K562 (cell line): ENCODE data around the gene ADIPOQ. TPM values are rescaled to one million over a fixed set of nuclear protein-coding genes. Genes with fewer than 3 reads are reported as not detected.

Experiments
- BCL6 ChIP-seq: fragments of 250-450 bp; sonication (Bioruptor Pico); IDR thresholded peaks from 2 replicates; pipeline ENCODE4 v1.4.0; 2020
- MAFF ChIP-seq: IDR thresholded peaks from 2 replicates; pipeline ENCODE4 v1.6.1; 2012; ENCODE audit warnings: low read length, improper control_type of control experiment
- MEF2A ChIP-seq: IDR thresholded peaks from 2 replicates; pipeline ENCODE4 v1.6.1; 2011; ENCODE audit warnings: low read depth, mild to moderate bottlenecking, low read length, moderate library complexity; ENCODE audit not compliant: control insufficient read depth
- MTA2 ChIP-seq: fragments of 450-650 bp; IDR thresholded peaks from 2 replicates; pipeline ENCODE4 v1.6.1; 2016; ENCODE audit warnings: low read depth
- OTX1 ChIP-seq: fragments of 450-650 bp; formaldehyde crosslinking; IDR thresholded peaks from 2 replicates; pipeline ENCODE4 v1.4.0; 2022; ENCODE audit warnings: mild to moderate bottlenecking
- PHF20 ChIP-seq: fragments of 450-650 bp; IDR thresholded peaks from 2 replicates; pipeline ENCODE4 v1.6.1; 2018; ENCODE audit not compliant: partially characterized antibody
- RB1 ChIP-seq: fragments of 450-650 bp; IDR thresholded peaks from 2 replicates; pipeline ENCODE4 v1.6.1; 2017; ENCODE audit warnings: low read depth, mild to moderate bottlenecking
- RBM22 ChIP-seq: fragments of 200-400 bp; formaldehyde crosslinking; IDR thresholded peaks from 2 replicates; pipeline ENCODE4 v1.6.1; 2018; ENCODE audit warnings: low read length, low read depth; ENCODE audit not compliant: poor library complexity, severe bottlenecking
- SMAD2 ChIP-seq: fragments of 150-350 bp; IDR thresholded peaks from 2 replicates; pipeline ENCODE4 v1.6.1; 2014; ENCODE audit warnings: low read depth, mild to moderate bottlenecking, low read length
- SMAD4 ChIP-seq: fragments of 250-450 bp; sonication (Bioruptor Pico); conservative IDR thresholded peaks from 2 replicates; pipeline ENCODE4 v1.8.0; 2021; ENCODE audit warnings: inconsistent platforms, mild to moderate bottlenecking, moderate library complexity
- TAF1 ChIP-seq: IDR thresholded peaks from 2 replicates; pipeline ENCODE4 v1.6.1; 2011; ENCODE audit warnings: mild to moderate bottlenecking, low read length, moderate library complexity; ENCODE audit not compliant: insufficient read depth, control insufficient read depth, severe bottlenecking; ENCODE audit errors: extremely low read depth
- U2AF2 ChIP-seq: fragments of 200-400 bp; formaldehyde crosslinking; optimal IDR thresholded peaks from 2 replicates; pipeline ENCODE3; 2017; ENCODE audit warnings: low read depth, mild to moderate bottlenecking, low read length
- ZFP91 ChIP-seq: sonication (generic); formaldehyde crosslinking; IDR thresholded peaks from 2 replicates; pipeline ENCODE4 v1.8.0; 2022; ENCODE audit warnings: mild to moderate bottlenecking, missing genetic modification reagents
- ZNF232 ChIP-seq: sonication (generic); formaldehyde crosslinking; IDR thresholded peaks from 2 replicates; pipeline ENCODE4 v1.8.0; 2022; ENCODE audit warnings: mild to moderate bottlenecking, missing genetic modification reagents
- ZNF57 ChIP-seq: fragments of 450-650 bp; formaldehyde crosslinking; IDR thresholded peaks from 2 replicates; pipeline ENCODE4 v1.4.0; 2020; ENCODE audit warnings: mild to moderate bottlenecking, moderate library complexity
- polyA plus RNA-seq, 8 experiments: library from polyadenylated mRNA; depleted of rRNA in 4 of 8; stranded (reverse) in 5 of 8; unstranded in 3 of 8; fragments of >200 nt; fragmentation: Nextera tagmentation in 2 of 8; fragmentation: Illumina TruSeq in 1 of 8; extraction: Ambion mirVana in 2 of 8; extraction: Trizol in 1 of 8; gene quantifications; 2 replicates each; pipeline versions ENCODE4 v1.2.1 to v1.2.3, GENCODE V29; 2011 to 2014; ENCODE audit warnings: inconsistent platforms in 1 of 8, missing spikeins in 1 of 8
- total RNA-seq, 7 experiments: library from RNA; depleted of rRNA in 6 of 7; stranded (reverse); fragments of >200 nt in 6 of 7; fragmentation: Illumina TruSeq in 2 of 7; extraction: Trizol in 2 of 7; gene quantifications; 2 replicates each; pipeline versions ENCODE4 v1.2.1 to v1.2.3, GENCODE V29; 2011 to 2021; ENCODE audit warnings: low replicate concordance in 1 of 7
- TF ChIP-seq, protein P1 (sequence below): IDR thresholded peaks from 2 replicates; pipeline ENCODE4 v1.6.1; 2011; ENCODE audit warnings: borderline replicate concordance, low read depth, mild to moderate bottlenecking, moderate library complexity, low read length; ENCODE audit not compliant: insufficient read depth, poor library complexity, severe bottlenecking
- TF ChIP-seq, protein P2 (sequence below), 2 experiments: fragments of 450-650 bp in 1 of 2; sonication (generic) in 1 of 2; formaldehyde crosslinking; conservative IDR thresholded peaks; 2 replicates each; pipeline versions ENCODE4 v1.4.0 to v1.8.1; 2020 to 2022; ENCODE audit warnings: mild to moderate bottlenecking in 1 of 2, missing genetic modification reagents in 1 of 2
- TF ChIP-seq, protein P3 (sequence below): sonication (generic); formaldehyde crosslinking; IDR thresholded peaks from 2 replicates; pipeline ENCODE4 v1.8.0; 2023; ENCODE audit warnings: mild to moderate bottlenecking, missing genetic modification reagents

ADIPOQ gene
- total and polyA plus RNA-seq, 9 of the 15 experiments (the other 6 are each of a cell fraction or from before 2014, with no cell fraction given) = 0.01 to 0.04 (median 0.03) TPM; not detected in 4

GRCh38 chr3:186825294-186825821, 17.2 kb upstream of the ADIPOQ start (continued):
- no peak for TF ChIP-seq RB1
- TF ChIP-seq MEF2A = no peak
- no peak for TF ChIP-seq SMAD2
- TF ChIP-seq ZNF57 (CRISPR knock-in tag) = no peak
- no peak for TF ChIP-seq MTA2
- TF ChIP-seq, protein P1, sequence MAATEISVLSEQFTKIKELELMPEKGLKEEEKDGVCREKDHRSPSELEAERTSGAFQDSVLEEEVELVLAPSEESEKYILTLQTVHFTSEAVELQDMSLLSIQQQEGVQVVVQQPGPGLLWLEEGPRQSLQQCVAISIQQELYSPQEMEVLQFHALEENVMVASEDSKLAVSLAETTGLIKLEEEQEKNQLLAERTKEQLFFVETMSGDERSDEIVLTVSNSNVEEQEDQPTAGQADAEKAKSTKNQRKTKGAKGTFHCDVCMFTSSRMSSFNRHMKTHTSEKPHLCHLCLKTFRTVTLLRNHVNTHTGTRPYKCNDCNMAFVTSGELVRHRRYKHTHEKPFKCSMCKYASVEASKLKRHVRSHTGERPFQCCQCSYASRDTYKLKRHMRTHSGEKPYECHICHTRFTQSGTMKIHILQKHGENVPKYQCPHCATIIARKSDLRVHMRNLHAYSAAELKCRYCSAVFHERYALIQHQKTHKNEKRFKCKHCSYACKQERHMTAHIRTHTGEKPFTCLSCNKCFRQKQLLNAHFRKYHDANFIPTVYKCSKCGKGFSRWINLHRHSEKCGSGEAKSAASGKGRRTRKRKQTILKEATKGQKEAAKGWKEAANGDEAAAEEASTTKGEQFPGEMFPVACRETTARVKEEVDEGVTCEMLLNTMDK = no peak
- peak; percentile 47 for TF ChIP-seq TAF1
- TF ChIP-seq ZNF232 (CRISPR knock-in tag) = no peak
- TF ChIP-seq, protein P2, sequence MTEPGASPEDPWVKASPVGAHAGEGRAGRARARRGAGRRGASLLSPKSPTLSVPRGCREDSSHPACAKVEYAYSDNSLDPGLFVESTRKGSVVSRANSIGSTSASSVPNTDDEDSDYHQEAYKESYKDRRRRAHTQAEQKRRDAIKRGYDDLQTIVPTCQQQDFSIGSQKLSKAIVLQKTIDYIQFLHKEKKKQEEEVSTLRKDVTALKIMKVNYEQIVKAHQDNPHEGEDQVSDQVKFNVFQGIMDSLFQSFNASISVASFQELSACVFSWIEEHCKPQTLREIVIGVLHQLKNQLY (CRISPR knock-in tag; conservative IDR thresholded peaks at IDR 0.05) = no peak
- no peak for TF ChIP-seq RBM22
- no peak for TF ChIP-seq BCL6 (CRISPR knock-in tag)
- TF ChIP-seq U2AF2 = no peak
- TF ChIP-seq MAFF = no peak
- no peak for TF ChIP-seq OTX1
- no peak for TF ChIP-seq ZFP91
- no peak for TF ChIP-seq PHF20
- TF ChIP-seq, protein P3, sequence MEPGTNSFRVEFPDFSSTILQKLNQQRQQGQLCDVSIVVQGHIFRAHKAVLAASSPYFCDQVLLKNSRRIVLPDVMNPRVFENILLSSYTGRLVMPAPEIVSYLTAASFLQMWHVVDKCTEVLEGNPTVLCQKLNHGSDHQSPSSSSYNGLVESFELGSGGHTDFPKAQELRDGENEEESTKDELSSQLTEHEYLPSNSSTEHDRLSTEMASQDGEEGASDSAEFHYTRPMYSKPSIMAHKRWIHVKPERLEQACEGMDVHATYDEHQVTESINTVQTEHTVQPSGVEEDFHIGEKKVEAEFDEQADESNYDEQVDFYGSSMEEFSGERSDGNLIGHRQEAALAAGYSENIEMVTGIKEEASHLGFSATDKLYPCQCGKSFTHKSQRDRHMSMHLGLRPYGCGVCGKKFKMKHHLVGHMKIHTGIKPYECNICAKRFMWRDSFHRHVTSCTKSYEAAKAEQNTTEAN (CRISPR knock-in tag) = no peak
- peak; percentile 54 for TF ChIP-seq SMAD4 (CRISPR knock-in tag)
